ENCODE data around the gene GOLGA8M. TPM values are rescaled to one million over a fixed set of nuclear protein-coding genes. Genes with fewer than 3 reads are reported as not detected.
"Not testable (repeated sequence)": the region's sequence is repeated elsewhere in the genome, so short reads cannot be mapped to it uniquely, and the experiment has no call there.

GOLGA8M gene
- under 1 TPM in 1 of 2 experiments, not detected in 1; 0.46 TPM for total RNA-seq

DNA sequence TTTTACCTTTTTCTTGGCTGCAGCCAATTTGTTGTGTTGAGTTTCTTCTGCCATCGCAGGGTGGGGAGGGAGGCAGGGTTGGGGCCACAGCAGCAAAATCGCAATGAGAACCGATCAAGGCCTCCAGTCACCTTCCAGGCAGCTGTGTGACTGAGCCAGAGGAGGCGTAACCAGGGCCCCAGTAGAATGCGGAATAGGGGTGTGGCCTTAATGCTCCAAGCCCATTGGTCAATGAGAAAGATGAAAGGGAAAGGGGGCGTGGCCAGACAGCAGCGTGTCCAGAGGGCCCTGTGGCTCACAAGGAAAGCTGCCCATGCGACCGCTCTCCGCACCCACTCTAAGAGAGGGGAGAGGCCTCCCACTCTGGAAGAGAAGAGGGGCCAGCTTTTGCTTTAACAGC lies at the start of gene GOLGA8M:
Gene GOLGA8M (minus strand): TSS at position 152 of the 400 bp plus-strand sequence. CDS start 98 bp downstream, at position 54.
- POLR2A ChIA-PET; CTCF ChIA-PET; H3K9me3 Mint-ChIP-seq; H3K27me3 Mint-ChIP-seq; H3K36me3 Mint-ChIP-seq; DNase-seq; H3K4me3 Mint-ChIP-seq; intact Hi-C loops (cut with micrococcal nuclease); H3K27ac Mint-ChIP-seq; H3K4me1 Mint-ChIP-seq (ENCODE audit: low read depth): not testable (repeated sequence)

DNA sequence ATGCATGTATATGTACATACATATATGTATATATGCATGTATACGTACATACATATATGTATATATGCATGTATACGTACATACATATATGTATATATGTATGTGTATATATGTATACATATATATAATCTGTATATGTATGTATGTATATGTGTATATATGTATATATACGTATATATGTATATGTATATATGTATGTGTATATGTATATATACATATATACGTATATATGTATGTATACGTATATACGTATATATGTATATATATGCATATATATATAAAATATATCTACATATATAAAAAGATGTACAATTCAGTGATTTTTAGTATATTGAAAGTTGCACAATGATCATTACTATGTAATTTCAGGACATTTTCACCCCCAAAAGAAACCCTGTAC lies 30.7 kb upstream of the GOLGA8M start:
- DNase-seq; H3K36me3 Mint-ChIP-seq; H3K27me3 Mint-ChIP-seq; CTCF ChIA-PET; H3K4me1 Mint-ChIP-seq (ENCODE audit: low read depth); POLR2A ChIA-PET; H3K27ac Mint-ChIP-seq; H3K4me3 Mint-ChIP-seq; H3K9me3 Mint-ChIP-seq; intact Hi-C loops (cut with micrococcal nuclease): not testable (repeated sequence)

- Mint-ChIP-seq H3K27ac (peak overlapping the region; percentile 84), H3K4me1 (ENCODE audit: low read depth) (peaks cover 13% of the 10 kb centered on the region), H3K4me3 (peak overlapping the region; percentile 61)
- H3K9me3 Mint-ChIP-seq; H3K36me3 Mint-ChIP-seq; CTCF ChIA-PET; POLR2A ChIA-PET; intact Hi-C loops (cut with micrococcal nuclease); H3K27me3 Mint-ChIP-seq: not testable (repeated sequence)
- peak; percentile 36 for DNase-seq
Measured at GRCh38 chr15:28738590-28739292, 26.5 kb upstream of the GOLGA8M start.

GRCh38 chr15:28738200-28738561 lies 26.0 kb upstream of the GOLGA8M start:
- POLR2A ChIA-PET; DNase-seq; H3K36me3 Mint-ChIP-seq; intact Hi-C loops (cut with micrococcal nuclease); H3K27me3 Mint-ChIP-seq; H3K9me3 Mint-ChIP-seq; CTCF ChIA-PET: not testable (repeated sequence)
- Mint-ChIP-seq H3K4me1 (ENCODE audit: low read depth) (peaks cover 13% of the 10 kb centered on the region), H3K4me3 (peak overlapping the region; percentile 61), H3K27ac (peak overlapping the region; percentile 84)

DNA sequence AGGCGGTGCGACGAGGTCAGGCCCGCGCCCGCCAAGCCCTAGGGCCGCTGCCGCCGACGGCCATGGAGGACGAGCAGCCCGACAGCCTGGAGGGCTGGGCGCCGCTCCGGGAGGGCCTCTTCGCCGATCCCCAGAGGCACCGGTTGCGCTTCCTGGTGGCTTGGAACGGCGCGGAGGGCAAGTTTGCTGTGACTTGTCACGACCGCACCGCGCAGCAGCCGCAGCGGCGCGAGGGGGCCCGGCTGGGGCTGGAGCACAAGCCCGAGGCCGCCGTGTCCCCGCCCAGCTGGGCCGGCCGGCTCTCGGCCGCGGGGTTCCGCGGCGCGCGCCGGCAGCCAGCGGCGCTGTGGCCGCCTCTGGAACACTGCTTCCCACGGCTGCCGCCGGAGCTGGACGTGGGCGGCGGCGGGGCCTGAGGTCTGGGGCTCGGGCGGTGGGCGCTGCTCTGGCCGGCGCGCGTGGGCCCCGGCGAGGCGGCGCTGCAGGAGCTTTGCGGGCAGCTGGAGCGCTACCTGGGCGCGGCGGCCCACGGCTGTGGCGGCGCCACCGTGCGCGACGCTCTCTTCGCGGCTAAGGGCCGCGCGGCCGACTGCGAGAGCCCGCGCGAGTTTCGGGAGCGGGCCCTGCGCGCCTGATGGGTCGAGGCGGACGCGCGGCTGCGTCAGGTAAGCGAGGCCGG lies 25.4 kb upstream of the GOLGA8M start:
- CTCF ChIA-PET; H3K27me3 Mint-ChIP-seq; H3K27ac Mint-ChIP-seq; POLR2A ChIA-PET; H3K36me3 Mint-ChIP-seq; intact Hi-C loops (cut with micrococcal nuclease); H3K9me3 Mint-ChIP-seq: not testable (repeated sequence)
- peak; percentile 39 for DNase-seq
- Mint-ChIP-seq H3K4me3 (peak overlapping the region; percentile 52), H3K4me1 (ENCODE audit: low read depth) (peaks cover 13% of the 10 kb centered on the region)

DNA sequence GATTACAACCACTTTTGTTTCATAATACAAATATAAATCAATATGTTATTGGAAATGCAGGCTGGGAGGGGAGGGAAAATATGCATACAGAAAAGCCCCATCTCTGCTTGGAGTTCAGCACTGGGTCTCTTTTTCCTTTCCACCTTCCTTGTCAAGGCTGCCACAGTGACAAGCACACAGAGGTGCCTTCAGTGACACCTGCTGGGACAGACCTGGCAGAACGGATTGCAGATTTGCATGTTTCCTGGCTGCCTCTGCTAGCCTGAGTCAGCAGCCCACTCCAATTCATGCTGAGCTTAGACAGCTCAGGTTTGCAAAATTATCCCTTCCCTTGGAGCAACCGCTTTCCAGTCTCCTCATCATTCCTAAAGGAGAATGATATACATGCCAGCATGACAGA lies 15.8 kb upstream of the GOLGA8M start:
- H3K27ac Mint-ChIP-seq; H3K4me1 Mint-ChIP-seq (ENCODE audit: low read depth); H3K4me3 Mint-ChIP-seq; intact Hi-C loops (cut with micrococcal nuclease); CTCF ChIA-PET; H3K9me3 Mint-ChIP-seq; H3K27me3 Mint-ChIP-seq; POLR2A ChIA-PET; H3K36me3 Mint-ChIP-seq: not testable (repeated sequence)
- DNase-seq: peak; percentile 42

GRCh38 chr15:28727026-28727425 lies 14.8 kb upstream of the GOLGA8M start:
- peaks cover 11% of the 10 kb centered on the region for H3K27me3 Mint-ChIP-seq
- H3K36me3 Mint-ChIP-seq; intact Hi-C loops (cut with micrococcal nuclease); H3K4me1 Mint-ChIP-seq (ENCODE audit: low read depth); H3K4me3 Mint-ChIP-seq; DNase-seq; H3K27ac Mint-ChIP-seq; CTCF ChIA-PET; POLR2A ChIA-PET; H3K9me3 Mint-ChIP-seq: not testable (repeated sequence)

DNA sequence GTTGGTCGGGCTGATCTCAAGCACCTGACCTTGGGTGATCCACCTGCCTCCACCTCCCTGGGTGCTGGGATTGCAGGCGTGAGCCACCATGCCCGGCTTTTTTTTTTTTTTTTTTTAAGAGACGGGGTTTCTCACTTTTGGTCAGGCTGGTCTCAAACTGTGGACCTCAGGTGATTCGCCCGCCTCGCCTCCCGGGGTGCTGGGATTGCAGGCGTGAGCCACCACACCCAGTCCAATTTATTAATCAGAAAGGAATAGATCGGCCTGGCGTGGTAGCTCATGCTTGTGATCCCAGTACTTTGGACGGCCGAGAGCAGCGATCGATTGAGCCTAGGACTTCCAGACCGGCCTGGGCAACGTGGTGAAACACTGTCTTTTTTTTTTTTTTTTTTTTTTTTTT lies 13.9 kb upstream of the GOLGA8M start:
- peaks cover 2% of the 10 kb centered on the region for H3K4me1 Mint-ChIP-seq (ENCODE audit: low read depth)
- H3K36me3 Mint-ChIP-seq: no peaks in the 10 kb centered on the region
- DNase-seq: no peak
- ChIA-PET CTCF (no interaction called here), POLR2A (no interaction called here)
- H3K9me3 Mint-ChIP-seq: no peaks in the 10 kb centered on the region
- peaks cover 11% of the 10 kb centered on the region for H3K27me3 Mint-ChIP-seq
- no peak overlapping the region for H3K4me3 Mint-ChIP-seq
- no peak overlapping the region for H3K27ac Mint-ChIP-seq
- intact Hi-C loops (cut with micrococcal nuclease): no loop called here

DNA sequence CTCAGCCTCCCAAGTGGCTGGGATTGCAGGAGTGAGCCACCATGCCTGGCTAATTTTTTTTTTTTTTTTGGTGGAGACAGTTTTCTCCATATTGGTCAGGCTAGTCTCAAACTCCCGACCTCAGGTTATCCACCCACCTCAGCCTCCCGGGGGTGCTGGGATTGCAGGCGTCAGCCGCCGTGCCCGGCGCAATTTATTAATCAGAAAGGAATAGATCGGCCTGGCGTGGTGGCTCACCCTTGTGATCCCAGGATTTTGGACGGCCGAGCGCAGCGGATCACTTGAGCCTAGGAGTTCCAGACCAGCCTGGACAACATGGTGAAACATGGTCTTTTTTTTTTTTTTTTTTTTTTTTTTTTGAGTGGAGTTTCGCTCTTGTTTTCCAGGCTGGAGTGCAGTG lies 13.3 kb upstream of the GOLGA8M start:
- DNase-seq: no peak
- Mint-ChIP-seq H3K4me3 (no peak overlapping the region), H3K4me1 (ENCODE audit: low read depth) (peaks cover 2% of the 10 kb centered on the region), H3K27ac (no peak overlapping the region), H3K9me3 (no peaks in the 10 kb centered on the region), H3K27me3 (peaks cover 11% of the 10 kb centered on the region), H3K36me3 (no peaks in the 10 kb centered on the region)
- intact Hi-C loops (cut with micrococcal nuclease): no loop called here
- ChIA-PET POLR2A (no interaction called here), CTCF (no interaction called here)

GRCh38 chr15:28723986-28724385 lies 11.8 kb upstream of the GOLGA8M start:
- H3K4me3 Mint-ChIP-seq; H3K27ac Mint-ChIP-seq; H3K9me3 Mint-ChIP-seq; CTCF ChIA-PET; H3K27me3 Mint-ChIP-seq; H3K4me1 Mint-ChIP-seq (ENCODE audit: low read depth); POLR2A ChIA-PET; H3K36me3 Mint-ChIP-seq; DNase-seq; intact Hi-C loops (cut with micrococcal nuclease): not testable (repeated sequence)

DNA sequence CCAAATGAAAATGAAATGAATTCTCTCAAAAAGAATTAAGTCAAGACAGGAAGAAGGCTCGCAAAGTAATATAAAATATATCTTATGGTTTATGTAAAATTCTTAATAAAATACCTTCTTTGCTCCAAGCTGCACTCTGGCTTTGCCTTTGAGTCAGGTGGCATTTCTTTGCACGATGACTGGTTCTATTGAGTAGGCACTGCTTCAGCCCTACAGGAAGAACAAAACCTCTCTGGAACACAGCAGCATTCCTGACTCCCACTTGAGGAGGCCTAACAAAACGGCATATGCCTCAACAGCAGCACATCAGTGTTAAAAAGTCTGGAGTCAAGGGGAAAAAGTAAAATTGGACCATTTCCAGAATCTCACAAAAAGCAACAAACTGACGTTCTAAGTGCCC lies 7.4 kb upstream of the GOLGA8M start:
- H3K27me3 Mint-ChIP-seq; POLR2A ChIA-PET; H3K27ac Mint-ChIP-seq; H3K4me3 Mint-ChIP-seq; intact Hi-C loops (cut with micrococcal nuclease); H3K9me3 Mint-ChIP-seq; CTCF ChIA-PET; H3K4me1 Mint-ChIP-seq (ENCODE audit: low read depth); H3K36me3 Mint-ChIP-seq; DNase-seq: not testable (repeated sequence)

DNA sequence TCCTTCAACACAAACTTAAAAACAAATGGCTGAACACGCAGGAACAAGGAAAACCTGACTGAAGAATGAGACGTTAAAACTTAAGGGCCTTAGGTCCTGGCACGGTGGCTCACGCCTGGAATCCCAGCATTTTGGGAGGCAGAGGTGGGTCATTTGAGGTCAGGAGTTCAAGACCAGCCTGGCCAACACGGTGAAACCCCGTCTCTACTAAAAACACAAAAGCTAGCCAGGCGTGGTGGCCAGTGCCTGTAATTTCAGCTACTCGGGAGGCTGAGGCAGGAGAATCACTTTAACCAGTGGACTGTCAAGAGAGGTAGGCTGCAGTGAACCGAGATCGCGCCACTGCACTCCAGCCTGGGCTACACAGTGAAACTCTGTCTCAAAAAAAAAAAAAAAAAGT lies 6.4 kb upstream of the GOLGA8M start:
- H3K4me1 Mint-ChIP-seq (ENCODE audit: low read depth); DNase-seq; H3K27me3 Mint-ChIP-seq; H3K27ac Mint-ChIP-seq; H3K4me3 Mint-ChIP-seq; POLR2A ChIA-PET; H3K9me3 Mint-ChIP-seq; CTCF ChIA-PET; H3K36me3 Mint-ChIP-seq; intact Hi-C loops (cut with micrococcal nuclease): not testable (repeated sequence)

DNA sequence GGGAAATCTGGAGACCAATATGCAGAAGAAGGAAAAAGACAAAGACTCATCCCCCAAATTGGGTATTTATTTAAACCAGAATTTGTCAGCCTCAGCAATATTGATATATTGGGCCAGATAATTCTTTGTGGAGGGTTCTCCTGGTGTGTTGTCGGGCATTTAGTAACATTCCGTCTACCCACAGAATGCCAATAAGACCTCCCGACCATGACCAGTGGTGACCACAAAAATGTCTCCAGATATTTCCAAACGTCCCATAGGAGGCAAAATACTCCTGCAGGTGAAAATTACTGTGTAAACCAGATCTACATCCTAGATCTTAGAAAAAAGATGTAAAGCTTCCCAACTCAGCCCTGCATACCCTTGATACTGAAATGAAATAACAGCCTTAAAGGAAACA lies 2.0 kb upstream of the GOLGA8M start:
- H3K27me3 Mint-ChIP-seq; H3K36me3 Mint-ChIP-seq; H3K4me1 Mint-ChIP-seq (ENCODE audit: low read depth); CTCF ChIA-PET; H3K4me3 Mint-ChIP-seq; POLR2A ChIA-PET; intact Hi-C loops (cut with micrococcal nuclease); H3K9me3 Mint-ChIP-seq; DNase-seq; H3K27ac Mint-ChIP-seq: not testable (repeated sequence)
